HEK293 (cell line): ENCODE measurements around the gene YTHDC2.

ENCODE experiments used
- CTCF ChIA-PET: fragments of 350-600 bp; formaldehyde crosslinking; extraction: SDS; loops from one replicate; lab custom pipeline; 2021; ENCODE audit warnings: antibody characterized with exemption; lab: Yijun Ruan, JAX
- POLR2A ChIA-PET: fragments of 300-600 bp; formaldehyde crosslinking; extraction: SDS; loops from one replicate; lab custom pipeline; 2020; ENCODE audit warnings: antibody characterized with exemption, inconsistent platforms; lab: Yijun Ruan, JAX
- H3K27ac ChIP-seq: fragments of 200-500 bp; sonication (Bioruptor generic); 2 replicates; pipeline ENCODE4 v1.5.1; 2014; ENCODE audit warnings: low read depth, low read length, control low read depth, inconsistent platforms; ENCODE audit errors: extremely low read depth
- H3K36me3 ChIP-seq, 2 experiments: fragments of 200-500 bp in 1 of 2; sonication (Bioruptor generic) in 1 of 2; 1 replicate in 1 of 2; 2 replicates in 1 of 2; pipeline ENCODE4 v1.5.1; 2014 to 2017; ENCODE audit warnings: inconsistent platforms in 2 of 2, low read length in 2 of 2; ENCODE audit not compliant: control insufficient read depth in 2 of 2, insufficient read depth in 1 of 2
- H3K4me1 ChIP-seq: fragments of 200-500 bp; sonication (Bioruptor generic); 2 replicates; pipeline ENCODE4 v1.5.1; 2014; ENCODE audit warnings: mild to moderate bottlenecking, low read length, inconsistent platforms; ENCODE audit not compliant: control insufficient read depth, insufficient read depth
- H3K4me3 ChIP-seq: 2 replicates; pipeline ENCODE4 v1.5.1; 2011; ENCODE audit warnings: low read depth, mild to moderate bottlenecking, control low read depth, low read length, moderate library complexity
- H3K9me3 ChIP-seq: fragments of 200-500 bp; sonication (Bioruptor generic); 2 replicates; pipeline ENCODE4 v1.5.1; 2014; ENCODE audit warnings: low read depth, low read length, inconsistent platforms; ENCODE audit not compliant: control insufficient read depth, insufficient read depth
- AEBP2 ChIP-seq: fragments of 450-650 bp; formaldehyde crosslinking; IDR thresholded peaks from 2 replicates; pipeline ENCODE4 v1.5.1; 2016; ENCODE audit warnings: missing biosample characterization, missing genetic modification characterization, borderline replicate concordance
- BCL6B ChIP-seq: fragments of 450-650 bp; formaldehyde crosslinking; IDR thresholded peaks from 2 replicates; pipeline ENCODE4 v1.5.1; 2017; ENCODE audit warnings: missing biosample characterization, missing genetic modification characterization
- FEZF1 ChIP-seq: fragments of 450-650 bp; formaldehyde crosslinking; IDR thresholded peaks from 2 replicates; pipeline ENCODE4 v1.5.1; 2016; ENCODE audit warnings: missing biosample characterization, missing genetic modification characterization
- GFI1B ChIP-seq: fragments of 450-650 bp; formaldehyde crosslinking; IDR thresholded peaks from 2 replicates; pipeline ENCODE4 v1.5.1; 2016; ENCODE audit warnings: missing biosample characterization, missing genetic modification characterization
- PRDM6 ChIP-seq: fragments of 450-650 bp; formaldehyde crosslinking; IDR thresholded peaks from 2 replicates; pipeline ENCODE4 v1.5.1; 2017; ENCODE audit warnings: missing biosample characterization, missing genetic modification characterization
- SCRT1 ChIP-seq: fragments of 450-650 bp; formaldehyde crosslinking; IDR thresholded peaks from 2 replicates; pipeline ENCODE4 v1.5.1; 2016; ENCODE audit warnings: missing biosample characterization, missing genetic modification characterization, borderline replicate concordance
- TRIM28 ChIP-seq: IDR thresholded peaks from 2 replicates; pipeline ENCODE4 v1.6.1; 2011; ENCODE audit warnings: low read length, control low read depth, borderline replicate concordance
- YY2 ChIP-seq: fragments of 450-650 bp; formaldehyde crosslinking; IDR thresholded peaks from 2 replicates; pipeline ENCODE4 v1.5.1; 2016; ENCODE audit warnings: missing biosample characterization, missing genetic modification characterization
- ZNF114 ChIP-seq: fragments of 450-650 bp; formaldehyde crosslinking; IDR thresholded peaks from 2 replicates; pipeline ENCODE4 v1.5.0; 2017; ENCODE audit warnings: missing biosample characterization, missing genetic modification characterization
- ZNF175 ChIP-seq: fragments of 450-650 bp; formaldehyde crosslinking; IDR thresholded peaks from 2 replicates; pipeline ENCODE4 v1.5.1; 2016; ENCODE audit warnings: missing biosample characterization, missing genetic modification characterization
- ZNF292 ChIP-seq: fragments of 450-650 bp; formaldehyde crosslinking; IDR thresholded peaks from 2 replicates; pipeline ENCODE4 v1.5.1; 2016; ENCODE audit warnings: low read depth, missing biosample characterization, missing genetic modification characterization, borderline replicate concordance
- ZNF311 ChIP-seq: fragments of 450-650 bp; formaldehyde crosslinking; IDR thresholded peaks from 2 replicates; pipeline ENCODE4 v1.5.1; 2017; ENCODE audit warnings: missing biosample characterization, missing genetic modification characterization, borderline replicate concordance
- ZNF341 ChIP-seq: fragments of 450-650 bp; formaldehyde crosslinking; IDR thresholded peaks from 2 replicates; pipeline ENCODE4; 2016; ENCODE audit warnings: low read depth, missing biosample characterization, missing genetic modification characterization
- ZNF394 ChIP-seq: fragments of 450-650 bp; formaldehyde crosslinking; IDR thresholded peaks from 2 replicates; pipeline ENCODE4 v1.5.1; 2016; ENCODE audit warnings: missing biosample characterization, missing genetic modification characterization, mild to moderate bottlenecking, moderate library complexity, borderline replicate concordance
- ZNF398 ChIP-seq: fragments of 450-650 bp; formaldehyde crosslinking; IDR thresholded peaks from 2 replicates; pipeline ENCODE4 v1.5.1; 2017; ENCODE audit warnings: missing biosample characterization, missing genetic modification characterization
- ZNF433 ChIP-seq: fragments of 450-650 bp; formaldehyde crosslinking; IDR thresholded peaks from 2 replicates; pipeline ENCODE4 v1.5.1; 2016; ENCODE audit warnings: missing biosample characterization, missing genetic modification characterization, low read depth
- ZNF580 ChIP-seq: fragments of 450-650 bp; formaldehyde crosslinking; IDR thresholded peaks from 2 replicates; pipeline ENCODE4 v1.5.1; 2016; ENCODE audit warnings: missing biosample characterization, missing genetic modification characterization
- ZNF629 ChIP-seq: fragments of 450-650 bp; formaldehyde crosslinking; IDR thresholded peaks from 2 replicates; pipeline ENCODE4 v1.5.1; 2017; ENCODE audit warnings: missing biosample characterization, missing genetic modification characterization
- ZNF639 ChIP-seq: fragments of 450-650 bp; formaldehyde crosslinking; IDR thresholded peaks from 2 replicates; pipeline ENCODE4 v1.5.1; 2016; ENCODE audit warnings: missing biosample characterization, missing genetic modification characterization
- ZNF654 ChIP-seq: fragments of 450-650 bp; formaldehyde crosslinking; IDR thresholded peaks from 2 replicates; pipeline ENCODE4 v1.5.1; 2016; ENCODE audit warnings: low read depth, missing biosample characterization, missing genetic modification characterization
- ZNF776 ChIP-seq: fragments of 450-650 bp; formaldehyde crosslinking; IDR thresholded peaks from 2 replicates; pipeline ENCODE4 v1.5.0; 2017; ENCODE audit warnings: missing biosample characterization, missing genetic modification characterization, borderline replicate concordance
- ZNF791 ChIP-seq: fragments of 450-650 bp; formaldehyde crosslinking; IDR thresholded peaks from 2 replicates; pipeline ENCODE4 v1.5.1; 2016; ENCODE audit warnings: missing biosample characterization, missing genetic modification characterization
- ZNF843 ChIP-seq: fragments of 450-650 bp; formaldehyde crosslinking; IDR thresholded peaks from 2 replicates; pipeline ENCODE4 v1.5.1; 2016; ENCODE audit warnings: missing biosample characterization, missing genetic modification characterization

The YTHDC2 gene

GRCh38 chr5:113495422-113495841 lies 18.1 kb upstream of the YTHDC2 start:
- ChIA-PET POLR2A (no interaction called here), CTCF (no interaction called here)
- TF ChIP-seq YY2 (tag by site-specific recombination) (no peak), FEZF1 (tag by site-specific recombination) (peak; percentile 78), PRDM6 (peak; percentile 63)
- TF ChIP-seq, all 188 proteins: peak for 2

GRCh38 chr5:113502073-113502472 lies 11.4 kb upstream of the YTHDC2 start:
- no peaks in the 10 kb centered on the region for H3K36me3 ChIP-seq
- POLR2A ChIA-PET = no interaction called here
- CTCF ChIA-PET = no interaction called here
- H3K27ac ChIP-seq = no peak overlapping the region
- H3K4me1 ChIP-seq = no peaks in the 10 kb centered on the region
- no peak for TF ChIP-seq ZNF433 (tag by site-specific recombination)
- no peak for TF ChIP-seq ZNF580 (tag by site-specific recombination)
- TF ChIP-seq AEBP2 (tag by site-specific recombination) = no peak
- TF ChIP-seq ZNF341 (tag by site-specific recombination) = no peak
- TF ChIP-seq ZNF776 (tag by site-specific recombination) = no peak
- TF ChIP-seq ZNF292 (tag by site-specific recombination) = no peak
- no peak for TF ChIP-seq ZNF311
- no peak for TF ChIP-seq TRIM28
- TF ChIP-seq ZNF398 (tag by site-specific recombination) = no peak
- no peak for TF ChIP-seq ZNF791 (tag by site-specific recombination)
- no peak for TF ChIP-seq ZNF843 (tag by site-specific recombination)
- TF ChIP-seq ZNF175 (tag by site-specific recombination) = no peak
- TF ChIP-seq GFI1B = no peak
- no peak for TF ChIP-seq BCL6B (tag by site-specific recombination)
- TF ChIP-seq SCRT1 (tag by site-specific recombination) = no peak
- no peak for TF ChIP-seq ZNF394
- TF ChIP-seq ZNF114 (tag by site-specific recombination) = no peak
- TF ChIP-seq ZNF639 (tag by site-specific recombination) = no peak
- TF ChIP-seq ZNF654 (tag by site-specific recombination) = no peak
- TF ChIP-seq ZNF629 (tag by site-specific recombination) = no peak
- no peak overlapping the region for H3K4me3 ChIP-seq
- no peaks in the 10 kb centered on the region for H3K9me3 ChIP-seq

More at GRCh38 chr5:113495422-113495841, 18.1 kb upstream of the YTHDC2 start:
- no peaks in the 10 kb centered on the region; the same call in 1 of the 2 replicates for H3K4me1 ChIP-seq
- no peaks in the 10 kb centered on the region for H3K36me3 ChIP-seq
- H3K27ac ChIP-seq = no peak overlapping the region
- H3K9me3 ChIP-seq = no peaks in the 10 kb centered on the region
- H3K4me3 ChIP-seq = no peak overlapping the region
